ENCODE data around the gene HOXC12.

Gene HOXC12

DNA sequence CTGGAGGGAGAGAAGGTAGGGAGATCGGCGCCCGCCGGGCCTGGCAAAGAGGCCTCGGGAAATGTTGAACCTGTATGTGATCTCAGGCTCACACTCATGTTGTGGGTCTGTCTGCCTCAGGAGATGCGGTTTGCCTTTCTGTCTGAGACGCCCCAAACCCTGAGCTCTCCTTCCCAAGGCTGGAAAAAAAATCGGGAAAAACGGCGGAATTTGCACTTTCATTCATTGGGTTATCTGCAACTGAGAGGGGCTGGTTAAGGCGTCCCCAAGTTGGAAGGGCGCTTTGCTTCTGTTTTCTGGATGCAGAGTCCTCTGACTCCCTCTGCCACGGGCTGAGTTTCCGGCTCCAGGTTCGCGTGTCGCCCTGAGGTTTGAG lies 40.3 kb downstream of the HOXC12 start:
- H3K9ac ChIP-seq = no peak overlapping the region
- H3K4me3 ChIP-seq (IDR thresholded peaks at IDR 0.05; ENCODE audit: insufficient read depth, low read depth, low read length) = peak overlapping the region; percentile 27
- H3K79me2 ChIP-seq (ENCODE audit: insufficient read depth, low read depth) = no peaks in the 10 kb centered on the region
- H3K36me3 ChIP-seq (ENCODE audit: insufficient read depth) = no peaks in the 10 kb centered on the region
- H3K27me3 ChIP-seq (ENCODE audit: insufficient read depth, low read depth) = peaks cover 100% of the 10 kb centered on the region
- no peaks in the 10 kb centered on the region for H4K20me1 ChIP-seq (ENCODE audit: insufficient read depth)
- H3K4me1 ChIP-seq (ENCODE audit: low read depth, poor library complexity, severe bottlenecking) = peaks cover 35% of the 10 kb centered on the region
- TF ChIP-seq, protein P1, sequence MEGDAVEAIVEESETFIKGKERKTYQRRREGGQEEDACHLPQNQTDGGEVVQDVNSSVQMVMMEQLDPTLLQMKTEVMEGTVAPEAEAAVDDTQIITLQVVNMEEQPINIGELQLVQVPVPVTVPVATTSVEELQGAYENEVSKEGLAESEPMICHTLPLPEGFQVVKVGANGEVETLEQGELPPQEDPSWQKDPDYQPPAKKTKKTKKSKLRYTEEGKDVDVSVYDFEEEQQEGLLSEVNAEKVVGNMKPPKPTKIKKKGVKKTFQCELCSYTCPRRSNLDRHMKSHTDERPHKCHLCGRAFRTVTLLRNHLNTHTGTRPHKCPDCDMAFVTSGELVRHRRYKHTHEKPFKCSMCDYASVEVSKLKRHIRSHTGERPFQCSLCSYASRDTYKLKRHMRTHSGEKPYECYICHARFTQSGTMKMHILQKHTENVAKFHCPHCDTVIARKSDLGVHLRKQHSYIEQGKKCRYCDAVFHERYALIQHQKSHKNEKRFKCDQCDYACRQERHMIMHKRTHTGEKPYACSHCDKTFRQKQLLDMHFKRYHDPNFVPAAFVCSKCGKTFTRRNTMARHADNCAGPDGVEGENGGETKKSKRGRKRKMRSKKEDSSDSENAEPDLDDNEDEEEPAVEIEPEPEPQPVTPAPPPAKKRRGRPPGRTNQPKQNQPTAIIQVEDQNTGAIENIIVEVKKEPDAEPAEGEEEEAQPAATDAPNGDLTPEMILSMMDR (conservative IDR thresholded peaks at IDR 0.05; ENCODE audit: low read depth, low read length) = no peak
- H2AFZ ChIP-seq (ENCODE audit: low read depth) = peak overlapping the region; percentile 97
- H3K27ac ChIP-seq = no peak overlapping the region
- peak overlapping the region; percentile 98 for H3K4me2 ChIP-seq

DNA sequence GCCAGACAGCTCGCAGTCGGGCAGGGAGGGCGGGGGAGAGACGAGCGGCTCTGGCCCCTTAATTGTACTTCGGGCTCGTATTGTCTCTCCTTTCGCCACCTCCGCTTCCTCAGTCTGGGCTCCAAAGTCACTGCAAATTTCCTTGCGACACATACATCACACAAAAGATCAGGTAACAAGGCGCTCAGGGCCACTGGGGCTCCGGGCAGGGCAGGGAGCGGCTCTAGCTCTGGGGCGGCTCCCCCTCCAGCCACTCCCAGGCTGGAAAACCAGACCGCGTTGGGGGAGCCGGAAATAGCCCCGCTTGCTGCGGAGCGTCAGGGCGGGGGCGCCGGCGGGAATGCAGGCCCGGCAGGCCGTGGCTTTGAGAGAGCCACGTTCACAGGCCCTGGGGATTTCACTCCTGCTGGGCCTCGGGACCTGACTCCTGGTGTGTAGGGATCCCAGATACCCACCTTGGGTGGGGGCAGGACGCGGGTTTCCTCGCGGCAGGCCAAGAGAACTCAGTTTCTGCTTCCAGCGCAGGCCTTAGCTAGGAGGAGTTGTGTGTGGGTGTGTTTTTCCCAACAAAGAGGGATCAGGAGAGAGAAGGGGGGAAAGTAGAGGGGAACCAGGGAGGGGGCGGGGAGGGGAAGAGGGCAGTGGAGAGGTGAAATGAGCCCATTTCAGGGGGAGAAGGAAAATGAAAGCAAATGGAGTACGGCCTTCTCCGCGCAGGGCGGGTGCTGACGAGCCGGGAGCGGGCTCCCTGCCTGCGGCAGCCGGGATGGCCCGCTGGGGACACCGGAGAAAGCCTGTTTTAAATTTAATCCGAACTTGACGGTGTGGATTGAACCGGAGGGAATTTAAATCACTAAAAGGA lies 40.9 kb downstream of the HOXC12 start:
- H2AFZ ChIP-seq (ENCODE audit: low read depth) = peak overlapping the region; percentile 97
- peak overlapping the region; percentile 44 for H3K9ac ChIP-seq
- peak overlapping the region; percentile 98 for H3K4me2 ChIP-seq
- peak overlapping the region; percentile 27 for H3K4me3 ChIP-seq (IDR thresholded peaks at IDR 0.05; ENCODE audit: insufficient read depth, low read depth, low read length)
- H4K20me1 ChIP-seq (ENCODE audit: insufficient read depth) = no peaks in the 10 kb centered on the region
- H3K4me1 ChIP-seq (ENCODE audit: low read depth, poor library complexity, severe bottlenecking) = peaks cover 35% of the 10 kb centered on the region
- no peaks in the 10 kb centered on the region for H3K36me3 ChIP-seq (ENCODE audit: insufficient read depth)
- TF ChIP-seq, protein P1 (conservative IDR thresholded peaks at IDR 0.05; ENCODE audit: low read depth, low read length) = peak; percentile 13; the same call in 1 of the 2 replicates
- peaks cover 100% of the 10 kb centered on the region for H3K27me3 ChIP-seq (ENCODE audit: insufficient read depth, low read depth)
- no peak overlapping the region for H3K27ac ChIP-seq
- no peaks in the 10 kb centered on the region for H3K79me2 ChIP-seq (ENCODE audit: insufficient read depth, low read depth)

DNA sequence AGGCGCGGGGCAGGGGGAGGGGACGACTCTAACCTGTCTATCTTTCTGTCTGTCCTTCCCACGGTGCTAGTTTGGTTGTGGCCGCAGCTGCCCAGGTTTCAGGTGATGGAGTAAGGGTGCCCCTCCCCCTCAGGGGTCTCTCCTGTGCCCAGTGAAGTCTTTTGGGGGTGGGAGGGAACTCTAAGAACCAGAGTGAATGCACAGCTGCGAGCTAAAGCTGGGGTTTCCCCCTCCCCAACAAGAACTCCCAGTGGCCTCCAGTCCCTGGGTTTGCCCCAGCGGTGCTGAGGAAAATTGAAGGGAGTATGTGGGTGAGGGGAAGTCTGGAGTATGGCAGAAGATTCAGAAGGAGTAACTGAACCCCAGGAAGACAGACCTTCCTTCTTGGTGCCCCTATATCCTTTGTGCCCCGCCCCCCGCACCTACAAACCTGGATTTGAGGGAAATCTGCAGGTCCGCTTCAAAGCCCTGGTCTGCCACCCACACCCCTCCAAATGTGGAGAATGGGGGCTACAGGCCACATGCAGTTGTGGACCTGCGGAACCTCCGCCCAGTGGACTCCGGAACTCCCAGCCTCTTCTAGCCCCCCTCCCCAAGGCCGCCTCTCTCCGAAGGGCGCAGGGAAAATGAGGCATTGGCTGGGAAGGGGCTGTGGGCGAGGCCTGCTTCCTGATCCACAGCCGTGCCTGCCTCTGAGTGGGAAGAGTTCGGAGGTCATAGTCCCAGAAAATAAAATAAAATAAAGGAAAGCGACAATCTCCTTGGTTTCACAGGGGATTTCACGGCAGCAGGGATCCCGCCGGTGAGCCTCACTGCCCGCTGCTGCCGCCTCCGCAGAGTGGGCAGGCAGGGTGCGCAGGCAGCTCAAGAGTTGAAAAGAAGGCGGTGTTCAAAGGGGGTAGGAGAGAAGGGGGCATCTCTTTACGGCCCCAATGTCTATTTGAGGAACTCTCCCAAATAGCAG lies 41.8 kb downstream of the HOXC12 start:
- no peaks in the 10 kb centered on the region for H3K36me3 ChIP-seq (ENCODE audit: insufficient read depth)
- peak overlapping the region; percentile 98 for H3K4me2 ChIP-seq
- TF ChIP-seq, protein P1 (conservative IDR thresholded peaks at IDR 0.05; ENCODE audit: low read depth, low read length) = no peak
- peaks cover 100% of the 10 kb centered on the region for H3K27me3 ChIP-seq (ENCODE audit: insufficient read depth, low read depth)
- H3K79me2 ChIP-seq (ENCODE audit: insufficient read depth, low read depth) = no peaks in the 10 kb centered on the region
- no peaks in the 10 kb centered on the region for H4K20me1 ChIP-seq (ENCODE audit: insufficient read depth)
- peak overlapping the region; percentile 27 for H3K4me3 ChIP-seq (IDR thresholded peaks at IDR 0.05; ENCODE audit: insufficient read depth, low read depth, low read length)
- peaks cover 31% of the 10 kb centered on the region for H3K4me1 ChIP-seq (ENCODE audit: low read depth, poor library complexity, severe bottlenecking)
- H2AFZ ChIP-seq (ENCODE audit: low read depth) = peak overlapping the region; percentile 97
- no peak overlapping the region for H3K27ac ChIP-seq
- peak overlapping the region; percentile 44 for H3K9ac ChIP-seq

DNA sequence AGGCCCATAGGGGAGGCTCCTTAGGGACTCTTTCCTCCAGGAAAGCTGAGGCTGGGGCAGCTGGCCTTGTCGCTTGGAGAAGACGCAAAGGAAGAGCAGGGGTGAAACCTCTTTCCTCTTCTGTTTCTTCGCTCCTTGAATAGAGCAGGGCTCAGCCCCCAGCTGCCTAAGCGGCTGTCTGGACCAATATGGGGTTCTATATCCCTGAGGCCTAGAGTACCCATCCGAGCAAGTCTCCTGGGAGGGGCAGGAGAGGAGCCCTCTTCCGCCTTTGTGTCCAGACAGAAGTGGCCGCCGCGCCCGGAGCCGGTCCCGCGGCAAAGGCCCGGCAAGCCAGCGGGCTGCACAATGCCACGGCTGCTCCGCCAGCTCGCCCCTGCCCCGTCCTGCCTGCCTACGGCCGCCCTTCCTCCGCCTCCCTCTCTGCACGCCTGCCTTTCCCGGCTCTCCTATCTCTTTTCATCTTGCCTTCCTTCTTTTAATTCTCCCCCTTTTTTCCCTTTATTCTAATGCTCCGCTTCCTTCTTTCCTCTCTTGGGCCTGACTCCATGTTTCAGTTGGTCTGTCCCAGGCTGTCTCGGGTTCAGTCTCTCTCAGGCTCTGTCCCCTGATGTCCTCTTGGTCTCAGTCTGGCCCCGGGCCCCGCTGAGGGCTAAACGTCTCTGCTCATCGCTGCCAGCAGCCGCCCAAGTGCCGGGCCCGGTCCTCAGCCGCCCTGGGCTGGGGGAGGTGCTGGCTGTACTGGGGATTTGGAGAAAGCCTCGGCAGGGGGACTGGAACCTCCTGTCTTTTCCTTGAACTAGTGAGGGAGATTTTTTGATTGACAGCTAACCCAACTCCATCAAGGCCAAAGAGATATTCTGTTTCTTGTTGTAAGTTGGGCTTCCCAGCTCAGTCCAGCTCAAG lies 42.8 kb downstream of the HOXC12 start:
- Histone ChIP-seq H3K79me2 (ENCODE audit: insufficient read depth, low read depth) (no peaks in the 10 kb centered on the region), H3K9ac (no peak overlapping the region), H3K4me2 (no peak overlapping the region), H3K4me1 (ENCODE audit: low read depth, poor library complexity, severe bottlenecking) (peaks cover 23% of the 10 kb centered on the region), H4K20me1 (ENCODE audit: insufficient read depth) (no peaks in the 10 kb centered on the region), H3K27me3 (ENCODE audit: insufficient read depth, low read depth) (peaks cover 100% of the 10 kb centered on the region), H3K36me3 (ENCODE audit: insufficient read depth) (no peaks in the 10 kb centered on the region), H3K4me3 (IDR thresholded peaks at IDR 0.05; ENCODE audit: insufficient read depth, low read depth, low read length) (no peak overlapping the region), H3K27ac (no peak overlapping the region), H2AFZ (ENCODE audit: low read depth) (no peak overlapping the region)
- TF ChIP-seq, protein P1 (conservative IDR thresholded peaks at IDR 0.05; ENCODE audit: low read depth, low read length) = no peak
